ENCODE measurements around the gene FAM13C. TPM values are rescaled to one million over a fixed set of nuclear protein-coding genes. Genes with fewer than 3 reads are reported as not detected.
"Not testable (repeated sequence)": the region's sequence is repeated elsewhere in the genome, so short reads cannot be mapped to it uniquely, and the experiment has no call there.

Gene FAM13C
- total RNA-seq, 1 experiment from 2014 or later, result not detected

- Mint-ChIP-seq H3K27ac (ENCODE audit: low read depth, unreplicated experiment) (no peak overlapping the region), H3K4me1 (ENCODE audit: insufficient read depth, unreplicated experiment) (no peaks in the 10 kb centered on the region), H3K4me3 (ENCODE audit: unreplicated experiment) (no peak overlapping the region), H3K9me3 (ENCODE audit: unreplicated experiment) (no peaks in the 10 kb centered on the region), H3K27me3 (ENCODE audit: insufficient read depth, unreplicated experiment) (peaks cover 87% of the 10 kb centered on the region), H3K36me3 (ENCODE audit: insufficient read depth, unreplicated experiment) (no peaks in the 10 kb centered on the region)
- TF ChIP-seq CTCF (IDR thresholded peaks at IDR 0.05; ENCODE audit: unreplicated experiment), result no peak
- no peak for DNase-seq (ENCODE audit: unreplicated experiment)
- intact Hi-C loops (cut with micrococcal nuclease), result no loop called here
- no TSS peak for BruUV-seq (replicated peaks)
- CTCF ChIA-PET, result interaction anchor here (0.6 kb wide), 1 partner anchor 662 kb away, joined by 3 read pairs; no protein-coding TSS in a partner anchor
- POLR2A ChIA-PET, result no interaction called here
These were observed 132.9 kb downstream of the FAM13C start for GRCh38 chr10:59229441-59229840.

GRCh38 chr10:59227136-59227673 lies 135.1 kb downstream of the FAM13C start:
- ChIA-PET CTCF (interaction anchor here (0.6 to 2.1 kb wide), 3 partner anchors 169 to 983 kb away, joined by 3 to 7 read pairs (median 4); no protein-coding TSS in a partner anchor), POLR2A (no interaction called here)
- H3K27ac Mint-ChIP-seq (ENCODE audit: low read depth, unreplicated experiment), result no peak overlapping the region
- H3K27me3 Mint-ChIP-seq (ENCODE audit: insufficient read depth, unreplicated experiment), result peaks cover 82% of the 10 kb centered on the region
- no TSS peak for BruUV-seq (replicated peaks)
- DNase-seq (ENCODE audit: unreplicated experiment), result peak; percentile 9
- no peaks in the 10 kb centered on the region for H3K36me3 Mint-ChIP-seq (ENCODE audit: insufficient read depth, unreplicated experiment)
- H3K4me1 Mint-ChIP-seq (ENCODE audit: insufficient read depth, unreplicated experiment), result no peaks in the 10 kb centered on the region
- no peak overlapping the region for H3K4me3 Mint-ChIP-seq (ENCODE audit: unreplicated experiment)
- no peak for TF ChIP-seq CTCF (IDR thresholded peaks at IDR 0.05; ENCODE audit: unreplicated experiment)
- intact Hi-C loops (cut with micrococcal nuclease), result no loop called here
- H3K9me3 Mint-ChIP-seq (ENCODE audit: unreplicated experiment), result no peaks in the 10 kb centered on the region

- Mint-ChIP-seq H3K27ac (ENCODE audit: low read depth, unreplicated experiment) (no peak overlapping the region), H3K4me1 (ENCODE audit: insufficient read depth, unreplicated experiment) (no peaks in the 10 kb centered on the region), H3K36me3 (ENCODE audit: insufficient read depth, unreplicated experiment) (no peaks in the 10 kb centered on the region), H3K9me3 (ENCODE audit: unreplicated experiment) (no peaks in the 10 kb centered on the region), H3K4me3 (ENCODE audit: unreplicated experiment) (no peak overlapping the region), H3K27me3 (ENCODE audit: insufficient read depth, unreplicated experiment) (peaks cover 75% of the 10 kb centered on the region)
- ChIA-PET CTCF (no interaction called here), POLR2A (no interaction called here)
- BruUV-seq (replicated peaks), result no TSS peak
- TF ChIP-seq CTCF (IDR thresholded peaks at IDR 0.05; ENCODE audit: unreplicated experiment), result no peak
- no peak for DNase-seq (ENCODE audit: unreplicated experiment)
- intact Hi-C loops (cut with micrococcal nuclease), result no loop called here
These were observed 137.1 kb downstream of the FAM13C start for GRCh38 chr10:59225211-59225610.

GRCh38 chr10:59223597-59223996 lies 138.8 kb downstream of the FAM13C start:
- BruUV-seq (replicated peaks); H3K36me3 Mint-ChIP-seq (ENCODE audit: insufficient read depth, unreplicated experiment); intact Hi-C loops (cut with micrococcal nuclease); H3K27ac Mint-ChIP-seq (ENCODE audit: low read depth, unreplicated experiment); H3K9me3 Mint-ChIP-seq (ENCODE audit: unreplicated experiment); H3K4me1 Mint-ChIP-seq (ENCODE audit: insufficient read depth, unreplicated experiment); H3K4me3 Mint-ChIP-seq (ENCODE audit: unreplicated experiment); DNase-seq (ENCODE audit: unreplicated experiment): not testable (repeated sequence)
- peaks cover 74% of the 10 kb centered on the region for H3K27me3 Mint-ChIP-seq (ENCODE audit: insufficient read depth, unreplicated experiment)
- ChIA-PET CTCF (interaction anchor here (0.6 to 0.9 kb wide), 5 partner anchors 63 to 737 kb away, joined by 3 to 5 read pairs (median 3); no protein-coding TSS in a partner anchor), POLR2A (interaction anchor here (0.7 kb wide), 1 partner anchor 383 kb away, joined by 4 read pairs; no protein-coding TSS in a partner anchor)
